Mesothelial cell of epicardium (in vitro differentiated cells): ENCODE results near the gene TBX18. TPM values are rescaled to one million over a fixed set of nuclear protein-coding genes. Genes with fewer than 3 reads are reported as not detected.

Experiments used
- DNase-seq, 2 experiments: peaks; one replicate each; pipeline ENCODE4 v3.0.0; 2021; ENCODE audit warnings: low spot score in 2 of 2; ENCODE audit not compliant: unreplicated experiment in 2 of 2
- H3K27ac Mint-ChIP-seq: 2 replicates; pipeline ENCODE4 v1.8.0; 2021; ENCODE audit warnings: mixed read lengths
- H3K27me3 Mint-ChIP-seq: 2 replicates; pipeline ENCODE4 v1.8.0; 2021; ENCODE audit warnings: low read depth, mixed read lengths
- H3K36me3 Mint-ChIP-seq: 2 replicates; pipeline ENCODE4 v1.8.0; 2021; ENCODE audit warnings: mixed read lengths
- H3K4me1 Mint-ChIP-seq: 2 replicates; pipeline ENCODE4 v1.8.0; 2021; ENCODE audit warnings: mixed read lengths
- H3K4me3 Mint-ChIP-seq: 2 replicates; pipeline ENCODE4 v1.8.0; 2021; ENCODE audit warnings: mild to moderate bottlenecking, moderate library complexity, mixed read lengths
- H3K9me3 Mint-ChIP-seq: 2 replicates; pipeline ENCODE4 v1.8.0; 2021; ENCODE audit warnings: mixed read lengths
- total RNA-seq: library from RNA; stranded (reverse); gene quantifications from 3 replicates; pipeline ENCODE4 v1.2.1, GENCODE V29; 2021
- TF ChIP-seq, protein P1 (sequence below): fragments of 200-600 bp; sonication (generic); IDR thresholded peaks from one replicate; pipeline ENCODE4 v1.5.0; 2021; ENCODE audit warnings: antibody characterized with exemption; ENCODE audit not compliant: unreplicated experiment

Gene TBX18
- total RNA-seq, 1 donor from 2014 or later, result 12.8 TPM

DNA sequence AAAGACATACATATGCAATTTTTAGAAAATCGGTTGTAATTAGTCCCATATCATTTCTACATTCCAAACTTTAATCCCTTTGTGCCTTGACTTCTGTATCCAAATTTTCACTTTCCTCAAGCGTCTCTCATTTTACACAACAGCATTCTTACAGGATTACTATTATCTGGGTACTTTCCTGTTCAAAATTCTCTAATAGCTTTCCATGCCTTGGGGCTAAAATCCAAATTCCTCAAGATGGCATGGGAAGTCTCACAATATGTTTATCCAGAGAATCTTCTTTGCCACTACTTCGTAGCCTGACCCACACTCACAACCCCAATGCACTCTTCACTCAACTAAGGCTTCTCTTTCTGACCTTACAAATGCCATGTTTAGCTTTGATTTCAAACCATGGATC lies 125.0 kb downstream of the TBX18 start:
- no peak for DNase-seq
- Mint-ChIP-seq H3K27ac (no peak overlapping the region), H3K9me3 (peaks cover 5% of the 10 kb centered on the region), H3K36me3 (no peaks in the 10 kb centered on the region), H3K4me1 (peaks cover 30% of the 10 kb centered on the region), H3K4me3 (no peak overlapping the region), H3K27me3 (peaks cover 5% of the 10 kb centered on the region)
- TF ChIP-seq, protein P1, sequence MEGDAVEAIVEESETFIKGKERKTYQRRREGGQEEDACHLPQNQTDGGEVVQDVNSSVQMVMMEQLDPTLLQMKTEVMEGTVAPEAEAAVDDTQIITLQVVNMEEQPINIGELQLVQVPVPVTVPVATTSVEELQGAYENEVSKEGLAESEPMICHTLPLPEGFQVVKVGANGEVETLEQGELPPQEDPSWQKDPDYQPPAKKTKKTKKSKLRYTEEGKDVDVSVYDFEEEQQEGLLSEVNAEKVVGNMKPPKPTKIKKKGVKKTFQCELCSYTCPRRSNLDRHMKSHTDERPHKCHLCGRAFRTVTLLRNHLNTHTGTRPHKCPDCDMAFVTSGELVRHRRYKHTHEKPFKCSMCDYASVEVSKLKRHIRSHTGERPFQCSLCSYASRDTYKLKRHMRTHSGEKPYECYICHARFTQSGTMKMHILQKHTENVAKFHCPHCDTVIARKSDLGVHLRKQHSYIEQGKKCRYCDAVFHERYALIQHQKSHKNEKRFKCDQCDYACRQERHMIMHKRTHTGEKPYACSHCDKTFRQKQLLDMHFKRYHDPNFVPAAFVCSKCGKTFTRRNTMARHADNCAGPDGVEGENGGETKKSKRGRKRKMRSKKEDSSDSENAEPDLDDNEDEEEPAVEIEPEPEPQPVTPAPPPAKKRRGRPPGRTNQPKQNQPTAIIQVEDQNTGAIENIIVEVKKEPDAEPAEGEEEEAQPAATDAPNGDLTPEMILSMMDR, result no peak

DNA sequence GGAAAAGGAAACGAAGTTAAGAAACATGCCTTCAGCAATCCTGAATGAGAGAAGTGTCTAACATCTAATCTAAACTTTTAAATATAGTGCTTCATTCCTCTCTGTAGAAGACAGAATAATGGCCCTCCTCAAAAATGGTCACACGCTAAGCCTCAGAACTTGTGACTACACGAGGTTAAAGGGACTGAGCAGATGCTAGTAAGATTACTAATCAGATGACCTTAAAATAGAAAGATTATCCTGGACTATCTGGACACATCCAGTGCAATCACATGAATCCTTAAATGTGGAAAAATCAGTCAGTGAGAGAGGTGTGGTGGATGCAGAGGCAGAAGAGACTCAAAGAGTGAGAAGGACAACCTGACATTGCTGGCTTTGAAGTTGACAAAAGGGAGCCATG lies 126.1 kb downstream of the TBX18 start:
- H3K36me3 Mint-ChIP-seq, result no peaks in the 10 kb centered on the region
- peaks cover 5% of the 10 kb centered on the region for H3K9me3 Mint-ChIP-seq
- H3K27ac Mint-ChIP-seq, result no peak overlapping the region
- TF ChIP-seq, protein P1, result no peak
- DNase-seq, result no peak
- no peaks in the 10 kb centered on the region for H3K27me3 Mint-ChIP-seq
- peaks cover 30% of the 10 kb centered on the region for H3K4me1 Mint-ChIP-seq
- no peak overlapping the region for H3K4me3 Mint-ChIP-seq
